Measurements from ENCODE around the gene SUPT4H1. TPM values are rescaled to one million over a fixed set of nuclear protein-coding genes. Genes with fewer than 3 reads are reported as not detected.

Gene SUPT4H1
- total and polyA plus RNA-seq, 9 of the 15 experiments (the other 6 are each of a cell fraction or from before 2014, with no cell fraction given), result 62.1 to 320 (median 117) TPM

DNA sequence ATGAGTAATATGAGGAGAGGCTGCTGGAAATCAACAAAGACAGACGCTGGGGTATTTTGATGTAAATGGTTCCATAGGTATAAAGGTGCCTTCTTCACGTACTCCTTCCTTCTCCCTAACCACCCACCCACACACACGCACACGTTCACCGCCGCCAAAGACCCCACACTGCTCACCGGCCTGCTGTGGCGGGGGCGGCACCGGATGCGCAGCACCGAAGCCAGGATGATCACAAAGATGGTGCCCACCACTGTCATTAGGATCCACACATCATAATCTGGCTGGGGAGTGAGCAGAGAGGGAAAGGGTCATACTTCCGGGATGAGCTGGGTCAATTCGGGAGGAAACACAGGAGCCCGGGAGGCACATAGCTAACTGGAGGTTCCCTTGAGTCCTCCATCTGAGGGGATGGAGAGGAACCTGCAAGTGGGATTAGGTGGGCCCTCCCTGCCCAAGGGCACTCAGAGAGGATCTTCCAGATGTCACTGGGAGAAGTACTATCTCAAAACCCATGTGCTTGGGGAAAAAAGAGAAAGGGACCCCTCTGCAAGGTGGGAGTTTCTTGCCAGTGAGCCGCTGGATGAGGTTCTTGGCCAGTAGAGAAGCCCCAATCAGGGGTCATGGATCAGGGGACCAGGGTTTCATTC lies 10.5 kb upstream of the SUPT4H1 start:
- no peaks in the 10 kb centered on the region for H3K79me2 ChIP-seq (ENCODE audit: control insufficient read depth, insufficient read depth, low read length)
- peaks cover 42 to 48% of the 10 kb centered on the region in 2 experiments for H3K4me1 ChIP-seq (replicated peaks in 1 of 2; ENCODE audit: control insufficient read depth in 2 of 2, insufficient read depth in 2 of 2, low read length in 2 of 2)
- DNase-seq (ENCODE audit: extremely low read depth in 1 of 4, low spot score in 3 of 4), result no peak
- no TSS peak for BruUV-seq (replicated peaks)
- H2AFZ ChIP-seq (ENCODE audit: low read depth, low read length), result no peak overlapping the region
- ChIA-PET CTCF (ENCODE audit: low intra/inter-chr PET ratio) (no interaction called here), POLR2A (interaction anchor here (0.6 to 17.7 kb wide), 8 partner anchors 8 to 269 kb away, joined by 3 to 257 read pairs (median 4); partner anchors contain the start of gene SUPT4H1)
- intact Hi-C loops (cut with micrococcal nuclease) (no loop called here), in situ Hi-C loops (cut with MboI) (no loop called here)
- H3K9ac ChIP-seq (ENCODE audit: insufficient read depth in 1 of 2, low read depth in 2 of 2, low read length in 2 of 2), result no peak overlapping the region; a peak in 1 of 4 replicates
- H3K27me3 ChIP-seq (ENCODE audit: control insufficient read depth in 2 of 2, insufficient read depth in 2 of 2, low read length in 2 of 2), result no peaks in the 10 kb centered on the region
- H3K36me3 ChIP-seq (ENCODE audit: control insufficient read depth, insufficient read depth, low read length), result no peaks in the 10 kb centered on the region; the same call in 2 of the 3 replicates
- WGBS (ENCODE audit: insufficient coverage, low coverage, missing lambda C conversion rate), result 89% methylated on average over 16 of the region's 16 CpGs
- FAIRE-seq, result no peak
- H3K4me3 ChIP-seq, result no peak overlapping the region
- H3K27ac ChIP-seq (ENCODE audit: extremely low read depth, low read depth, low read length), result no peak overlapping the region
- no peaks in the 10 kb centered on the region for H4K20me1 ChIP-seq (replicated peaks; ENCODE audit: control insufficient read depth, insufficient read depth, low read length)
- H3K9me3 ChIP-seq (replicated peaks; ENCODE audit: control insufficient read depth, insufficient read depth, low read depth, low read length), result no peaks in the 10 kb centered on the region
- peaks cover 3% of the 10 kb centered on the region for H3K9me1 ChIP-seq (ENCODE audit: control insufficient read depth, insufficient read depth, low read length)
- no peak overlapping the region for H3K4me2 ChIP-seq (ENCODE audit: insufficient read depth, low read length)
- no peak for ATAC-seq
- TF ChIP-seq IRF1 (CRISPR knock-in tag; IDR thresholded peaks at IDR 0.05; ENCODE audit: borderline replicate concordance), result no peak
- TF ChIP-seq ETS2 (tag; IDR thresholded peaks at IDR 0.05; ENCODE audit: borderline replicate concordance, poor library complexity, severe bottlenecking), result no peak
- no peak for TF ChIP-seq GTF2A2 (tag; IDR thresholded peaks at IDR 0.05)
- no peak for TF ChIP-seq BCL6 (CRISPR knock-in tag; IDR thresholded peaks at IDR 0.05)
- no peak for TF ChIP-seq TFE3 (CRISPR knock-in tag; IDR thresholded peaks at IDR 0.05)
- TF ChIP-seq PCBP2 (IDR thresholded peaks at IDR 0.05; ENCODE audit: low read depth, low read length, poor library complexity, severe bottlenecking), result no peak
- no peak for TF ChIP-seq CHCHD3 (CRISPR knock-in tag; IDR thresholded peaks at IDR 0.05)
- no peak for TF ChIP-seq ZNF518B (CRISPR knock-in tag; IDR thresholded peaks at IDR 0.05)
- no peak for TF ChIP-seq NFYB (IDR thresholded peaks at IDR 0.05; ENCODE audit: extremely low read depth, insufficient read length)
- no peak for TF ChIP-seq HNRNPH1 (optimal IDR thresholded peaks at IDR 0.05; ENCODE audit: low read depth, low read length)
- TF ChIP-seq FUS (optimal IDR thresholded peaks at IDR 0.05; ENCODE audit: low read depth, low read length), result no peak
- TF ChIP-seq SMAD3 (CRISPR knock-in tag; conservative IDR thresholded peaks at IDR 0.05), result no peak
- no peak for TF ChIP-seq E2F8 (IDR thresholded peaks at IDR 0.05; ENCODE audit: low read depth, partially characterized antibody)
